Activated T-helper 1 cell treated with Interleukin-2 at 50 U/mL for 16 hours (primary cell): Measurements from ENCODE around the gene PGA3.
"Not testable (repeated sequence)": the region's sequence is repeated elsewhere in the genome, so short reads cannot be mapped to it uniquely, and the experiment has no call there.

Source experiments
- DNase-seq: peaks from one replicate; pipeline ENCODE4 v3.0.0-alpha.2; 2020; ENCODE audit warnings: low read depth

The PGA3 gene

GRCh38 chr11:61210629-61211028 is 7.3 kb downstream of the PGA3 start:
- DNase-seq, result not testable (repeated sequence)

- DNase-seq, result not testable (repeated sequence)
Observed at GRCh38 chr11:61211327-61211952, 8.1 kb downstream of the PGA3 start.

GRCh38 chr11:61212202-61212601 is 8.9 kb downstream of the PGA3 start:
- not testable (repeated sequence) for DNase-seq

GRCh38 chr11:61213711-61214324 is 10.5 kb downstream of the PGA3 start:
- not testable (repeated sequence) for DNase-seq

- DNase-seq, result not testable (repeated sequence)
Observed at GRCh38 chr11:61218306-61218705, 15.0 kb downstream of the PGA3 start.

- not testable (repeated sequence) for DNase-seq
Observed at GRCh38 chr11:61219016-61219415, 15.7 kb downstream of the PGA3 start.

- not testable (repeated sequence) for DNase-seq
Observed at GRCh38 chr11:61222047-61222446, 18.7 kb downstream of the PGA3 start, which contains the start of gene PGA4. Gene PGA4 (plus strand): TSS chr11:61222347. CDS start chr11:61222401, 54 bp downstream.

- DNase-seq, result not testable (repeated sequence)
Observed at GRCh38 chr11:61222692-61223091, 19.4 kb downstream of the PGA3 start.

- not testable (repeated sequence) for DNase-seq
Observed at GRCh38 chr11:61226457-61227137, 23.3 kb downstream of the PGA3 start.

GRCh38 chr11:61229458-61229857 is 26.1 kb downstream of the PGA3 start:
- not testable (repeated sequence) for DNase-seq

- not testable (repeated sequence) for DNase-seq
Observed at GRCh38 chr11:61231033-61231432, 27.7 kb downstream of the PGA3 start.

- not testable (repeated sequence) for DNase-seq
Observed at GRCh38 chr11:61231585-61231984, 28.3 kb downstream of the PGA3 start.

- not testable (repeated sequence) for DNase-seq
Observed at GRCh38 chr11:61232548-61233145, 29.3 kb downstream of the PGA3 start.

GRCh38 chr11:61237130-61237529 is 33.8 kb downstream of the PGA3 start:
- not testable (repeated sequence) for DNase-seq

GRCh38 chr11:61240288-61240687 is 37.0 kb downstream of the PGA3 start:
- not testable (repeated sequence) for DNase-seq

GRCh38 chr11:61240875-61241274 is 37.6 kb downstream of the PGA3 start, which contains the start of gene PGA5:
Gene PGA5 (plus strand): TSS chr11:61241175. CDS start chr11:61241227, 52 bp downstream.
- not testable (repeated sequence) for DNase-seq

GRCh38 chr11:61241526-61241925 is 38.2 kb downstream of the PGA3 start:
- DNase-seq, result not testable (repeated sequence)

GRCh38 chr11:61245284-61245964 is 42.1 kb downstream of the PGA3 start:
- DNase-seq, result not testable (repeated sequence)

- not testable (repeated sequence) for DNase-seq
Observed at GRCh38 chr11:61248071-61248470, 44.8 kb downstream of the PGA3 start.

GRCh38 chr11:61249201-61249600 is 45.9 kb downstream of the PGA3 start:
- not testable (repeated sequence) for DNase-seq
